GM18520 (cell line): ENCODE measurements around the gene UNC45A.

Source experiments
- ATAC-seq: cut with Tn5 transposase; IDR thresholded peaks from one replicate; pipeline ENCODE4 v1.9.1; 2021; ENCODE audit not compliant: unreplicated experiment

The UNC45A gene

GRCh38 chr15:90959028-90959595 lies 24.0 kb downstream of the UNC45A start:
- no peak for ATAC-seq

DNA sequence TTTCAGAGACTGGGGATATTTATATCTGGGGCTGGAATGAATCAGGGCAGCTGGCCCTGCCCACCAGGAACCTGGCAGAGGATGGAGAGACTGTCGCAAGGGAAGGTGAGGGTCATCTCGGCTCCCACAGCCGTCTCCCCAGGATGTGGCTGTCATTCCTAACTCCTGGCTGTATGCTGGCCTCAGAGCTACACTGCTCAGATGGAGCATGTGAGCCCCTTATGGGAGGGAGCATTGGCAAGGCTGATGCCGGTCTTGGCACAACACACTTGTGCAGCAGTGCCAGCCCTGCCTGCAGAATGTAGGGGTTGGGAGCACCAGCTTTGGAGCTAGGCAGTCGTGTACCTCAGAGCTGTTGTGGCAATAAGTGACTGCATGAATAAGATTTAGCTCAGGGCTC lies 24.8 kb downstream of the UNC45A start:
- ATAC-seq = no peak

DNA sequence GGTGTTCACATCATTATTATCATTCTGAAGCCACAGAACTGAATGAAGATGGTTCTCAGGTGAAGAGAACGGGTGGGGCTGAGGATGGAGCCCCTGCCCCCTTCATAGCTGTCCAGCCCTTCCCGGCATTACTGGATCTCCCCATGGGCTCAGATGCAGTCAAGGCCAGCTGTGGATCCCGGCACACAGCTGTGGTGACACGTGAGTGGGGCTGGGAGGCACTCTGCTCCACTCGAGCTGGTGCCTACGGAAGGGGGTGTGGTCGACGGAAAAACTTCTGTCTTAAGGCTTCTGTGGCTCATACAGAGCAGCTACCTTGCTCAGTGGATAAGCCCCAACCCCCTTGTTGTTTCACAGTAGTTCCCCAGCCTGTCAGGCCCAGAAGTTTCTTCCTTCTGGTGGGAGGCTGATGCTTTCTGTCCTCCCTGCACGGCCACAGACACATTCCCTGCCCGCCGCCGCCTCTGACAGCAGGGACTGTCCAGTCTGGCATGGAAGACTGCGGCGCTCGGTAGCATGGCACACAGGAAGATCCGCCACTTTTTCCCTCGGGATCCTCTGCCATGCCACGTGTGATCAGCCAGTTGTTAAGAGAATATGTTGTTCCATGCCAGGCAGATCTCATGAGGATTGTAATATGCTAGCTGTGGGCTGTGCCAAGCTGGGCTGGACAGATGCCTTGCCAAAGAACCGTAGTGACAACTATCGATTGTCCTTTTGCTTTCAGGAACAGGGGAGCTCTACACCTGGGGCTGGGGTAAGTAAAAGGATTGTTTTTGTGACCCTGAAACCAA lies 25.4 kb downstream of the UNC45A start:
- ATAC-seq = no peak

GRCh38 chr15:90962021-90962420 lies 26.9 kb downstream of the UNC45A start:
- no peak for ATAC-seq

GRCh38 chr15:90966262-90966661 lies 31.2 kb downstream of the UNC45A start:
- ATAC-seq = no peak

DNA sequence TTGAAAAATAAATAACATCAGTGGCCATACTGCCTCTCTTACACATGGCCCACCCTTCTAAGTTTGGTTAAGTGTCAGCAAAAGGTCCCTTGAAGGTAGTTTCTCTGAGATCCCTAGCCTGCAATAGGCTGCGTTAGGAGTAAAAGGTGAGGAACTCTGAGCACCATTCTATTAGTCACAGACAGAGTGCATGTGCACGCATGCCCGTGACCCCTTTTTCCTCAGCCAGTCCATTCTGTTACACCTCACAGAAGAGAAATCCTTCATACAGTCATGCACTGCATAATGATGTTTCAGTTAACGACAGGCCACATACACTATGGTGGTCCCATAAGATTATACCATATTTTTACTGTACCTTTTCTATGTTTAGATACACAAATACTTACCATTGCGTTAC lies 32.1 kb downstream of the UNC45A start:
- ATAC-seq = no peak

DNA sequence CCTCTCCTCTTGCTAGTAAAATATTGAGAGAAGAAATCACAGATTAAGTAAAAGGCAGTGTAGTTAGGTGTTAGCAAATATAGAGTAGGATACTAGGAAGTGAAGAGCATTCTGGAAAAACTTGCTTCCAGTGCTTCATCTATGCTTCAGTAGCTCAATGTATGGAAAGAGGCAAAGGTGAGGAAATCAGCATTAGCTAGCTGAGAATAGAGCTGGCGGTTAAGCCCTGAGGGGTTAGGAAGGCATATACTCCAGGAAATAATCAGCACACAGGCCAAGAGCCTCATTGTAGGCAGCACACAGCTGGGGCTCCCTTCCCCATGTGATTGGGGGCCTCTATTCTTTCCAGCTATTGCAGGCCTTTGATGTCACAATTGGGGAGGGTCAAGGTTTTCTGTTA lies 33.3 kb downstream of the UNC45A start:
- no peak for ATAC-seq

DNA sequence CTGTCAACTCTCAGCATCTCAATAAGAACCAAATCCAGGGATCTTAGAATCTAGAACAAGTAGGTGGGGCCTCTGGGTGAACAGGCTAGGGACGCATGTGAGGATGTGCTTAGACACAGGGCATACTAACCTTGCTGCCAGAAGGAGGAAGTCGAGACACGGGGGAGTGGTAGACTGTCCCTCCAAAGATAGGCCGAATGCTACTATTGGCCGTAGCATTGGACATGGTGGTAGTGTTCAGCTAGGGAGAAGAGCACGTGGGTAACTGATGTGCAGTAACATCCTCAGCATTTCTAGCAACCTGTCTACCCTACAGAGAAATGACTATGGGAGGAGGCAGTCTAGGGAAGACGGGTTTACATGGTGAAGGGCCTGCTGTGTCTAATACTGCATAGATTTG lies 35.2 kb downstream of the UNC45A start:
- ATAC-seq = no peak

GRCh38 chr15:90972133-90972532 lies 37.0 kb downstream of the UNC45A start:
- ATAC-seq = no peak

GRCh38 chr15:90974216-90974615 lies 39.1 kb downstream of the UNC45A start:
- no peak for ATAC-seq

- ATAC-seq = no peak
Observed at GRCh38 chr15:90979582-90979981, 44.5 kb downstream of the UNC45A start.

GRCh38 chr15:90981681-90982080 lies 46.6 kb downstream of the UNC45A start:
- ATAC-seq = peak; percentile 71

DNA sequence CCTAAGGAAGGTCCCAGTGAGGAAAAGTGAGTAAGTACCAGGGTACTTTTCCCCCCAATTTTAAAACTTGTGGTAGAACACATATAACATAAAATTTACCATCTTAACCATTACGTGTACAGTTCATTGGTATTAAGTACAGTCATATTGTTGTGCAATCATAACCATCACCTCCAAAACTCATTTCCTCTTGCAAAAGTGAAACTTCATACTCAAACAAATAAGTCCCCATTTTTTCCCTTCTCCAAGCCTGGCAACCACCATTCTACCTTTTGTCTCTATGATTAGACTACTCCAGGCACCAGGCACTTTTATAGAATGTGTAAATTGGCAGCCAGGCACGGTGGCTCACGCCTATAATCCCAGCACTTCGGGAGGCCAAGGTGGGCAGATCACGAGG lies 47.0 kb downstream of the UNC45A start:
- ATAC-seq = peak; percentile 22

GRCh38 chr15:90986790-90987507 lies 51.9 kb downstream of the UNC45A start:
- ATAC-seq = peak; percentile 42

GRCh38 chr15:90987561-90988141 lies 52.6 kb downstream of the UNC45A start:
- no peak for ATAC-seq

DNA sequence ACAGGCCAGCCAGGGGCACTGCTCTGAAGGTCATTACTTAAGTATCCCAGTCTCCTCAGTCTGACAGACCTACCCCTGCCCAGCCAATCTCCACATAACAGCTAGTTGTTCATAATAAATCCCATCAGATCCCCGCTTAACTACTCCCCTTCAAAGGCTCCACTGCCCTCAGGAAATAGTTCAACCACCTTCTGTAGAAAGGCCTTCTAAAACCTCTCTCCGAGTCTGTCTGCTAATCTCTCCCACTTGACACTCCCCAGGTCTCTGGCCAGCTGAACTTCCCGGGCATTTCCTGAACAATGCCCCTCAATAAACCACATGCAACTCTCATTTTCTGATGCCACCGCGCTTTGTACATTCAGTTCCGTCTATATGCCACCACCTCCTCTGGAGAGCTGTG lies 53.2 kb downstream of the UNC45A start:
- no peak for ATAC-seq

DNA sequence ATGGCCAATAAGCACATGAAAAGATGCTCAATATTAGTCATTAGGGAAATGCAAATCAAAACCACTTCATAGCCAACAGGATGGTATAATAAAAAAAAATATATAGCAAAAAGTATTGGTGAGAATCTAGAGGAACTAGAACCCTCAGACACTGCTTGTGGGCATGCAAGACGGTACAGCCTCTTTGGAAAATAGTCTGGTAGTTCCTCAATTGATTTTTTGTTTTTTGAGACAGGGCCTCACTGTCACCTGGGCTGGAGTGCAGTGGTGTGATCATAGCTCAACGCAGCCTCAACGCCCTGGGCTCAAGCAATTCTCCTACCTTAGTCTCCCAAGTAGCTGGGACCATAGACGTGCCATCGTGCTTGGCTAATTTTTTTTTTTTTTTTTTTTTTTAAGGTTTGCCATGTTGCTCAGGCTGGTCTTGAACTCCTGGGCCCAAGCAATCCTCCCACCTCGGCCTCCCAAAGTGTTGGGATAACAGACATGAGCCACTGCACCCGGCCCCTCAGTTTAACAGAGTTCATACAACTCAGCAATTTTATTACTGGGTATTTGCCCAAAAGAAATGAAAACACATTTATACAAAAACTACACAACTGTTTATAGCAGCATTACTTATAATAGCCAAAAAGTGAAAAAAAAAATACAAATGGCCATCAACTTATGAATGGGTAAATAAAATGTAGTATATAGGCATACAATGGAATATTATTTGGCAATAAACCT lies 54.1 kb downstream of the UNC45A start:
- no peak for ATAC-seq

DNA sequence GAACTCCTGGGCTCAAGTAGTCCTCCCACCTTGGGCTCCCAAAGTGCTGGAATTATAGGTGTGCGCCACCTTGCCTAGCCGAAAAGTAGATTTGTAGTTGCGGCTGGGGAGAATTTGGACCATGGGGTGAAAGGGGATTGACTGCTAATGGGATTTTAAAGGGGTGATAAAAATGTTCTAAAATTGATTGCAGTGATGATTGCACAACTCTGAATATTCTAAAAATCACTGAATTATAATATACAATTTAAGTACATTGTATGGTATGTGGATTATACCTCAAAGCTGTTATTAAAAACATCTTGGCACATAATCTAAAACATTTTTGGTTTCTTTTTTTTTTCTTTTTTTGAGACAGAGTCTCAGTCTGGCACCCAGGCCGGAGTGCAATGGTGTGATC lies 55.4 kb downstream of the UNC45A start:
- ATAC-seq = no peak

- no peak for ATAC-seq
Observed at GRCh38 chr15:90991587-90992285, 56.7 kb downstream of the UNC45A start.

GRCh38 chr15:90994059-90994416 lies 59.0 kb downstream of the UNC45A start:
- no peak for ATAC-seq
